ENCODE results near the gene FGF11.

FGF11 gene

GRCh38 chr17:7435676-7436555, 3.4 kb upstream of the FGF11 start:
- DNase-seq = peak; percentile 72

- DNase-seq = peak; percentile 80
These were observed 2.5 kb upstream of the FGF11 start for GRCh38 chr17:7436556-7437368.

- no peak for DNase-seq
These were observed 1.9 kb upstream of the FGF11 start for GRCh38 chr17:7437369-7437863.

DNA sequence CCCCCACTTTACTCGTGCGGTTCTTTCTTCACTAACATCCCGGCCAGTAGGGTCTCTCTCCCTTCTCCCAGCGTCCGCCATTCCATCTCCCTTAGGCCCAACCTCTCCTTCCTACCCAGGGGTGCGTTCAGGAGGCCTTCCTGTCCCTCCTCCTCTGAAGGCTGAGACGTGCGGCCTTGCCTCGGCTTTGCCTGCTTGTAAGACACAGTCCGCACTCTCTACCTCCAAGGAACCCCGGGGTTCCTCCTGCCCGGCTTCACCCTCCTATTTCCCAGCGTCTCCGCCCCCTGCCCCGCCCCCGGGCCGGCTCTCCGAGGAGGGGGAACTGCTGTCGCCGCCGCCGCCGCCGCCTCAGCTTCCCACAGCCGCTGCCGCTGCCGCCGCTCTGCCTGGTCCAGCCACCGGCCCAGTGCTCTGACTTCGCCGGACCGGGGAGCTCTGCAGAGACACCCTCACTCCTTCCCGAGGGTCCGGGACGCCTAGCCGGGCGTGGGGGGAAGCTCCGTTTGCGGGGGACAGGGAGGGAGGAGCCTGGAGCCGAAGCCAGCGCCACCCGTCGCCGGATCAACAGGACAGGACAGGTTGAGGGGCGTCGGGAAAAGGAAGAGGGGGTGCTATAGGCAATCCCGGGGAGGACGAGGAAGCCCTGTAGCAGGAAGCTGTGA, 1.2 kb upstream of the FGF11 start:
- DNase-seq = peak; percentile 35

DNA sequence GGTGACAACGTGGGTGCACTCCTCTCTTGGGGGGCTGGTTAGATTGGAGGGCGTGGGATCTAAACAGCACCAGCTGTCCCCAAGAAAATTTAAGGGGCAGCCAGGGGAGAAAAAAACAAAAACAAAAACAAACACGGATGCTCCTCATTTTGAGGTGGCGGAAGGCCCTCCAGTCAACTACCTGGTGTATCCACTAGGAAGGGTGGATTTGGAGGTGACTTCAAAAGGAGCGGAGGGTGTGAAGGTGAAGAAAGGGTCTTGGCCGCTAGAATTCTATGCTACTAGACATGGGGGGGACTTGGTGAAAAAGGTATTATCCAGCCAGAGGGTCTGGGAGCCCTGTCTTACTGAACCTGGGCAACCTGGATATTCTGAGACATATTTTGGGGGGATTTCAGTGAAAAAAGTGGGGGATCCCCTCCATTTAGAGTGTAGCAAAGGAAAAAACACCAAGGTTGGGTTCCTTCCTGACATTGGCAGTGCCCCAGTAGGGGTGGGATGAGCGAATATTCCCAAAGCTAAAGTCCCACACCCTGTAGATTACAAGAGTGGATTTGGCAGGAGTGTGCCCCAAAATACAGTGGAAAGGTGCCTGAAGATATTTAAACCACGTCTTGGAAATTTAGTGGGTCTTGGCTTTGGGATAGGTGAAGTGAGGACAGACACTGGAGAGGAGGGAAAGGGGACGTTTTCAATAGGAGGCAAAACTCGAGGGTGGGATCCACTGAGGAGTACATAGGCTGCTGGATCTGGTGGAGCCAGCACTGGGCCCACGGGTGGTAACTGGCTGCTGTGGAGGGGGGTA, 454 bp upstream of the FGF11 start:
- DNase-seq = no peak

GRCh38 chr17:7440113-7440833, 961 bp downstream of the FGF11 start:
- peak; percentile 15 for DNase-seq

GRCh38 chr17:7440834-7441195, 1.5 kb downstream of the FGF11 start:
- DNase-seq = no peak

- DNase-seq = no peak
These were observed 2.0 kb downstream of the FGF11 start for GRCh38 chr17:7441266-7441665.

DNA sequence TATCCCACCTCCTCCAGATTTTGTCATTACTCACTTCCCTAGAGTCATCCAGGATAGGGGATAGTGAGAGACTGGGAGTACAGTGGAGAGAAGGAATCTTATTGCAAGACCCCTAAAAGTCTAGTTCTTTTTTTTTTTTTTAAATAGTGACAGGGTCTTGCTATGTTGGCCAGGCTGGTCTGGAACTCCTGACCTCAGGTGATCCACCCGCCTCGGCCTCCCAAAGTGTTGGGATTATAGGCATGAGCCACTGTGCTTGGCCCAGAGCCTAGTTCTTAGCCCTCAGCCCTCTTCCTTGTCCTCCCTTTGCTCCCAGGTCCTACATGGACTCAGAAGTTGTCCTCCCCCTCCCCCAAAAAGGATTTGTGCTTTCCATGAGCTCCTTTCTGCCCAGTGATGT, 2.8 kb downstream of the FGF11 start:
- DNase-seq = no peak

- no peak for DNase-seq
These were observed 4.5 kb downstream of the FGF11 start for GRCh38 chr17:7443499-7444485.

DNA sequence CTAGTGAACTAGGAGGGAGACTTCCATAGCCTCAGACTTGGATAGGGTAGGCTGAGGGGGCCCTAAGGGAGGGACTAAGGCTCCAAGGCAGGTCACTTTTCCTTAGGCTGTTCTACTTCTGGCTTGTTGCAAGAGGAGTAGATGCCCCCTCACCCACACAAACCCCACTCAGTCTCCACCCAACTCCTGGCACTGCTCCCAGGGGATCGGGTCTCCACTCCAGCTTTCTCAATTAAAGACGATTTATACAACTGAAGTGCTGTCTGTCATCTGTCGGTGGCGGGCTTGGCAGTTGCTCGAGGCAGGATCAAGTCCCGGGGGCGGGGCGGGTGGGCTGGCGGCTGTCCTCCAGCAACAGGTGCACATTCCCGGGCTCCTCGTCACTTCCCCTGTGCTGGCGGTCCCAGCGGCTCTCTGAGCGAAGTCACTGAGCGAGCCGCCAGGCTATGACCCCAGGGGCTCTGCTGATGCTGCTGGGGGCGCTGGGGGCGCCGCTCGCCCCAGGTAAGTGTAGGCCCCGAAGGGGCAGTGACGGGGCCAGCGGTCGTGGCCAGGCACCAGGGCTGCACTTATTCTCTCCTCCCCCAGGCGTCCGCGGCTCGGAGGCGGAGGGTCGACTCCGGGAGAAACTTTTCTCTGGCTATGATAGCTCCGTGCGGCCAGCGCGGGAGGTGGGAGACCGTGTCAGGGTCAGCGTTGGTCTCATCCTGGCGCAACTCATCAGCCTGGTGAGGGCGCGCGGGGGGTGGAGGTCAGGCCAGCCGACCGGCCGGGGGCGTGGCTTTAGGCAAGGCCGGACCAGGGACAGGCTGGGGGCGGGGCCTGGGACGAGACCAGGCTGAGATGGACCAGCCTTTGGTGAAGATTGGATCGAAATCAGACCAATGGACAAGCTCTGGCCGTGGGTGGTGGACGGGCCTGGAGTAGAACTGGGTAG, 5.6 kb downstream of the FGF11 start, which contains the start of gene CHRNB1:
CHRNB1 (plus strand) TSS at position 380 of the 937 bp plus-strand sequence; CDS start at position 447, 67 bp downstream.
- no peak for DNase-seq

- DNase-seq = peak; percentile 41
These were observed 6.3 kb downstream of the FGF11 start for GRCh38 chr17:7445619-7445968.

- DNase-seq = no peak
These were observed 9.1 kb downstream of the FGF11 start for GRCh38 chr17:7448461-7448860.

GRCh38 chr17:7459961-7460545, 20.7 kb downstream of the FGF11 start:
- no peak for DNase-seq

GRCh38 chr17:7460850-7461660, 21.7 kb downstream of the FGF11 start:
- DNase-seq = no peak

GRCh38 chr17:7462474-7463371, 23.4 kb downstream of the FGF11 start:
- DNase-seq = no peak

DNA sequence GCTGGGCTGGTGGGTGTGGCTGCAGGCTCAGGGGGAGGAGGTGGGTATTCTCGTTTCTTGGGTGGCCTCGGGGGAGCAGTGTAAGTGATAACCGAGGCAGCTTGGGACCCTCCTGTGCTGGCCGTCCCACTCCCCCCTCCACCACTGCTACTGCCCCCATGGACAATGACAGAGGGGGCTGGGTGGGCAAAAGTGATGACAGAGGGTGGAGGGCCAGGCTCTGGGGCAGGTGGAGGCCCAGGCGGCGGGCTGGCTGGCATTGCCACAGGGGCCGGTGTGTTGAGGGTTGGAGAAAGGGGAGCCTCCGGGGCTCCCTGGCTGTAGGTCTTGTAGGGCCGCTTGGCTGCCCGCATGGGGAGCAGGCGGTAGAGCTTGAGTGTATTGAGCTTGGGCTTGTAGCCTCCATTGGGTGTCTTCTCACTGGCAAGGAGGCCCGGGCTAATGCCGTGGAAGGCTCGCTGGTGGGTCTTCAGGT, 24.1 kb downstream of the FGF11 start:
- DNase-seq = no peak

Measured in central memory CD4-positive, alpha-beta T cell (primary cell).